Testis (tissue), 2 donors: Measurements from ENCODE around the gene PIEZO2.

Experiments
- CTCF ChIP-seq, 3 experiments: fragments of 450-650 bp in 2 of 3; fragments of 200-600 bp in 1 of 3; sonication (generic) in 1 of 3; IDR thresholded peaks; one replicate each; pipeline ENCODE4 v1.5.1; 2016 to 2019; ENCODE audit warnings: antibody characterized with exemption in 3 of 3, mild to moderate bottlenecking in 2 of 3, moderate library complexity in 1 of 3
- POLR2A ChIP-seq: fragments of 450-650 bp; IDR thresholded peaks from one replicate; pipeline ENCODE4 v1.6.1; 2017; ENCODE audit warnings: antibody characterized with exemption, mild to moderate bottlenecking, moderate library complexity

GRCh38 chr18:11149441-11150270, at the start of gene PIEZO2:
- TF ChIP-seq CTCF (IDR thresholded peaks at IDR 0.05), result no peak
- no peak for TF ChIP-seq POLR2A
